LNCAP (cell line): ENCODE results near the gene ARL11.

Experiments used
- CTCF ChIP-seq: fragments of 450-650 bp; IDR thresholded peaks from 2 replicates; pipeline ENCODE4 v1.5.1; 2017; ENCODE audit warnings: mild to moderate bottlenecking

ARL11 gene

GRCh38 chr13:49649244-49649962 is 21.1 kb downstream of the ARL11 start:
- TF ChIP-seq CTCF = peak; percentile 53

GRCh38 chr13:49649963-49650312 is 21.6 kb downstream of the ARL11 start:
- no peak for TF ChIP-seq CTCF

GRCh38 chr13:49651570-49652354 is 23.5 kb downstream of the ARL11 start:
- no peak for TF ChIP-seq CTCF

GRCh38 chr13:49652355-49653305 is 24.3 kb downstream of the ARL11 start:
- peak; percentile 55 for TF ChIP-seq CTCF

GRCh38 chr13:49653478-49653877 is 25.2 kb downstream of the ARL11 start:
- no peak for TF ChIP-seq CTCF

GRCh38 chr13:49654011-49654410 is 25.7 kb downstream of the ARL11 start:
- TF ChIP-seq CTCF = no peak

- no peak for TF ChIP-seq CTCF
Observed at GRCh38 chr13:49655906-49656305, 27.6 kb downstream of the ARL11 start.
